IMR-90 (cell line): ENCODE data around the gene OR52I2. TPM values are rescaled to one million over a fixed set of nuclear protein-coding genes. Genes with fewer than 3 reads are reported as not detected.

Source experiments
- ATAC-seq: fragments of 200-7000 bp; cut with Tn5 transposase; 2 replicates; pipeline ENCODE4 v1.9.1; 2020; ENCODE audit warnings: low read depth, mild to moderate bottlenecking, moderate library complexity
- BruUV-seq: library from RNA; stranded (reverse); fragments of 400-500 nt; replicated peaks from 2 replicates; lab custom pipeline; 2021; lab: Mats Ljungman, UMichigan
- CTCF ChIA-PET: fragments of 300-600 bp; formaldehyde crosslinking; extraction: SDS; loops from one replicate; lab custom pipeline; 2021; ENCODE audit warnings: antibody characterized with exemption; lab: Yijun Ruan, JAX
- POLR2A ChIA-PET: fragments of 300-600 bp; sonication (Branson Sonifier 250); formaldehyde crosslinking; loops from one replicate; lab custom pipeline; 2022; ENCODE audit warnings: antibody characterized with exemption; ENCODE audit not compliant: unreplicated experiment; lab: Charles Lee
- DNase-seq: peaks from one replicate; pipeline ENCODE4 v3.0.0; 2013
- H2AFZ ChIP-seq: replicated peaks from 2 replicates; pipeline ENCODE3; 2013; ENCODE audit warnings: low read length, mild to moderate bottlenecking; ENCODE audit not compliant: poor library complexity
- H2AK5ac ChIP-seq: 2 replicates; pipeline ENCODE4 v1.6.1; 2013; ENCODE audit warnings: low read depth, low read length, inconsistent platforms
- H2AK9ac ChIP-seq: replicated peaks from 2 replicates; pipeline ENCODE3; 2013; ENCODE audit warnings: mild to moderate bottlenecking, low read depth, low read length, moderate library complexity; ENCODE audit not compliant: poor library complexity
- H2BK120ac ChIP-seq: 2 replicates; pipeline ENCODE4 v1.6.1; 2013; ENCODE audit warnings: low read depth, low read length, inconsistent platforms
- H2BK15ac ChIP-seq: 3 replicates; pipeline ENCODE4 v1.6.1; 2013; ENCODE audit warnings: low read depth, low read length, inconsistent platforms
- H2BK20ac ChIP-seq: 2 replicates; pipeline ENCODE4 v1.6.1; 2013; ENCODE audit warnings: low read depth, mild to moderate bottlenecking, inconsistent platforms, low read length, moderate library complexity
- H2BK5ac ChIP-seq: 2 replicates; pipeline ENCODE4 v1.6.1; 2013; ENCODE audit warnings: mild to moderate bottlenecking, low read depth, low read length, inconsistent platforms; ENCODE audit not compliant: poor library complexity, severe bottlenecking
- H3K14ac ChIP-seq: replicated peaks from 2 replicates; pipeline ENCODE4 v1.6.1; 2013; ENCODE audit warnings: low read depth, low read length, inconsistent platforms
- H3K18ac ChIP-seq: 2 replicates; pipeline ENCODE4 v1.6.1; 2013; ENCODE audit warnings: low read depth, low read length, control low read depth
- H3K23ac ChIP-seq: 2 replicates; pipeline ENCODE4 v1.6.1; 2013; ENCODE audit warnings: low read depth, low read length, inconsistent platforms
- H3K27ac ChIP-seq: 2 replicates; pipeline ENCODE4 v1.5.1; 2013; ENCODE audit warnings: mild to moderate bottlenecking, control low read depth, low read length; ENCODE audit not compliant: insufficient read depth
- H3K27me3 ChIP-seq: 2 replicates; pipeline ENCODE4 v1.6.1; 2013; ENCODE audit warnings: low read length; ENCODE audit not compliant: control insufficient read depth, insufficient read depth
- H3K36me3 ChIP-seq: 2 replicates; pipeline ENCODE4 v1.6.1; 2013; ENCODE audit warnings: low read length, mixed read lengths; ENCODE audit not compliant: control insufficient read depth, insufficient read depth
- H3K4ac ChIP-seq: 2 replicates; pipeline ENCODE4 v1.6.1; 2013; ENCODE audit warnings: low read depth, low read length, inconsistent platforms
- H3K4me1 ChIP-seq: 2 replicates; pipeline ENCODE4 v1.6.1; 2013; ENCODE audit warnings: low read length, mixed read lengths; ENCODE audit not compliant: control insufficient read depth, insufficient read depth
- H3K4me2 ChIP-seq: 2 replicates; pipeline ENCODE4 v1.6.1; 2013; ENCODE audit warnings: low read depth, mild to moderate bottlenecking, control low read depth, low read length, moderate library complexity
- H3K4me3 ChIP-seq: 2 replicates; pipeline ENCODE4 v1.5.1; 2013; ENCODE audit warnings: low read depth, mild to moderate bottlenecking, control low read depth, low read length, moderate library complexity; ENCODE audit not compliant: insufficient read depth
- H3K56ac ChIP-seq: 2 replicates; pipeline ENCODE4 v1.6.1; 2013; ENCODE audit warnings: low read length, inconsistent platforms; ENCODE audit not compliant: insufficient read depth; ENCODE audit errors: extremely low read depth
- H3K79me1 ChIP-seq, 2 experiments: 2 replicates each; pipeline ENCODE4 v1.6.1; 2013; ENCODE audit warnings: low read length in 2 of 2, inconsistent platforms in 1 of 2, low read depth in 1 of 2
- H3K9ac ChIP-seq: 2 replicates; pipeline ENCODE4 v1.6.1; 2013; ENCODE audit warnings: low read depth, low read length, control low read depth
- H3K9me1 ChIP-seq: 2 replicates; pipeline ENCODE4 v1.6.1; 2013; ENCODE audit warnings: low read length, inconsistent platforms; ENCODE audit not compliant: insufficient read depth
- H3K9me3 ChIP-seq: 2 replicates; pipeline ENCODE4 v1.6.1; 2013; ENCODE audit warnings: low read length; ENCODE audit not compliant: control insufficient read depth, insufficient read depth
- H4K20me1 ChIP-seq: 2 replicates; pipeline ENCODE4 v1.6.1; 2013; ENCODE audit warnings: low read length, inconsistent platforms; ENCODE audit not compliant: insufficient read depth
- H4K5ac ChIP-seq: 2 replicates; pipeline ENCODE4 v1.6.1; 2013; ENCODE audit warnings: mild to moderate bottlenecking, low read depth, low read length, control low read depth
- H4K8ac ChIP-seq, 2 experiments: 2 replicates each; pipeline ENCODE4 v1.6.1; 2013; ENCODE audit warnings: low read depth in 2 of 2, low read length in 2 of 2, control low read depth in 1 of 2, inconsistent platforms in 1 of 2
- H4K91ac ChIP-seq: 2 replicates; pipeline ENCODE4 v1.6.1; 2013; ENCODE audit warnings: low read depth, low read length, inconsistent platforms; ENCODE audit not compliant: insufficient read depth
- BHLHE40 ChIP-seq: fragments of 150-350 bp; IDR thresholded peaks from 2 replicates; pipeline ENCODE4 v1.6.1; 2016; ENCODE audit warnings: mild to moderate bottlenecking, low read depth, low read length
- CEBPB ChIP-seq: IDR thresholded peaks from 2 replicates; pipeline ENCODE4 v1.6.1; 2012; ENCODE audit warnings: low read depth, low read length, improper control_type of control experiment
- CHD1 ChIP-seq: IDR thresholded peaks from 2 replicates; pipeline ENCODE4 v1.6.1; 2012; ENCODE audit warnings: low read depth, low read length, improper control_type of control experiment
- CTCF ChIP-seq: conservative IDR thresholded peaks from 2 replicates; pipeline ENCODE4 v1.5.1; 2012; ENCODE audit warnings: mild to moderate bottlenecking, low read depth, low read length, improper control_type of control experiment
- FOS ChIP-seq: fragments of 150-350 bp; IDR thresholded peaks from 2 replicates; pipeline ENCODE4 v1.6.1; 2016; ENCODE audit warnings: low read depth, low read length
- MAZ ChIP-seq: IDR thresholded peaks from 2 replicates; pipeline ENCODE4 v1.6.1; 2012; ENCODE audit warnings: low read depth, mild to moderate bottlenecking, low read length, improper control_type of control experiment, moderate library complexity, borderline replicate concordance
- NFE2L2 ChIP-seq: fragments of 150-350 bp; IDR thresholded peaks from 2 replicates; pipeline ENCODE4 v1.6.1; 2016; ENCODE audit warnings: low read depth, mild to moderate bottlenecking, low read length
- POLR2A ChIP-seq: IDR thresholded peaks from 2 replicates; pipeline ENCODE4 v1.6.1; 2012; ENCODE audit warnings: mild to moderate bottlenecking, low read depth, low read length
- RAD21 ChIP-seq: IDR thresholded peaks from 2 replicates; pipeline ENCODE4 v1.6.1; 2012; ENCODE audit warnings: low read length, improper control_type of control experiment
- RCOR1 ChIP-seq: IDR thresholded peaks from 2 replicates; pipeline ENCODE4 v1.6.1; 2012; ENCODE audit warnings: mild to moderate bottlenecking, low read length, improper control_type of control experiment; ENCODE audit not compliant: insufficient replicate concordance
- SMC3 ChIP-seq: fragments of 150-350 bp; IDR thresholded peaks from 2 replicates; pipeline ENCODE4 v1.6.1; 2016; ENCODE audit warnings: low read depth, mild to moderate bottlenecking, antibody characterized with exemption, low read length, moderate library complexity
- USF2 ChIP-seq: fragments of 150-350 bp; IDR thresholded peaks from 2 replicates; pipeline ENCODE4 v1.6.1; 2017; ENCODE audit warnings: mild to moderate bottlenecking, antibody characterized with exemption, low read length, low read depth
- WGBS, 2 experiments: methylation state at CpG; one replicate each; pipeline versions ENCODE4 v1.1.5 to v1.1.7; 2013; ENCODE audit warnings: missing lambda C conversion rate in 2 of 2; ENCODE audit not compliant: insufficient read length in 1 of 2; ENCODE audit errors: extremely low coverage in 2 of 2; 5-methylcytosine and 5-hydroxymethylcytosine counted together
- dilution Hi-C: fragments of 300-500 bp; cut with HindIII; formaldehyde crosslinking; loops from one replicate; pipeline ENCODE4 v1.14.3; 2018; ENCODE audit warnings: low sequenced_read_pairs; ENCODE audit not compliant: unreplicated experiment
- in situ Hi-C: fragments of 300-500 bp; cut with MboI; formaldehyde crosslinking; loops from 3 replicates; pipeline ENCODE4 v1.14.3; 2019; ENCODE audit warnings: low sequenced_read_pairs, inconsistent platforms, mixed read lengths
- intact Hi-C: fragments of 100-400 bp; cut with micrococcal nuclease; formaldehyde crosslinking; loops from 2 replicates; pipeline ENCODE4 v1.10.0; 2022
- polyA plus RNA-seq, 3 experiments: library from polyadenylated mRNA; depleted of rRNA; stranded (reverse); fragments of >200 nt; gene quantifications; 2 replicates each; pipeline ENCODE4 v1.2.3, GENCODE V29; 2012; ENCODE audit warnings: low replicate concordance in 1 of 3
- total RNA-seq: library from RNA; depleted of rRNA; stranded (reverse); fragments of >200 nt; gene quantifications from 2 replicates; pipeline ENCODE4 v1.2.3, GENCODE V29; 2012

The OR52I2 gene
- total and polyA plus RNA-seq, 2 of the 4 experiments (the other 2 are of a cell fraction) = not detected

- TF ChIP-seq CTCF (no peak), MAZ (no peak), SMC3 (no peak)
Measured at GRCh38 chr11:4639931-4640330, 58.4 kb downstream of the OR52I2 start (continued).

GRCh38 chr11:4641501-4641900 lies 60.0 kb downstream of the OR52I2 start:
- POLR2A ChIA-PET = no interaction called here
- TF ChIP-seq CEBPB (no peak), CHD1 (no peak), FOS (no peak), RCOR1 (no peak), POLR2A (no peak), RAD21 (no peak), SMC3 (no peak), BHLHE40 (no peak), NFE2L2 (no peak), USF2 (no peak), MAZ (no peak), CTCF (no peak)

More at GRCh38 chr11:4641501-4641900, 60.0 kb downstream of the OR52I2 start:
- Histone ChIP-seq H4K91ac (no peak overlapping the region), H3K4me3 (no peak overlapping the region), H2AK5ac (no peak overlapping the region), H3K9ac (no peak overlapping the region), H3K9me1 (no peaks in the 10 kb centered on the region), H3K23ac (no peak overlapping the region), H3K14ac (no peak overlapping the region), H2AFZ (no peak overlapping the region), H2BK5ac (no peak overlapping the region), H3K27me3 (no peaks in the 10 kb centered on the region), H4K20me1 (no peaks in the 10 kb centered on the region), H2BK15ac (no peak overlapping the region), H4K5ac (no peak overlapping the region), H2BK120ac (no peak overlapping the region), H4K8ac (no peak overlapping the region), H3K18ac (no peak overlapping the region), H3K27ac (no peak overlapping the region), H2AK9ac (no peak overlapping the region), H3K79me1 (no peaks in the 10 kb centered on the region), H3K56ac (no peak overlapping the region), H2BK20ac (no peak overlapping the region), H3K4me2 (no peak overlapping the region), H3K4me1 (no peaks in the 10 kb centered on the region), H3K4ac (no peak overlapping the region), H3K9me3 (no peaks in the 10 kb centered on the region), H3K36me3 (no peaks in the 10 kb centered on the region)
- 77% methylated on average over 6 of the region's 7 CpGs; no CpG with 5 or more reads in 1 of the 2 experiments for WGBS, 2 experiments
- CTCF ChIA-PET = no interaction called here
- no TSS peak for BruUV-seq
- no peak for DNase-seq
- intact Hi-C loops = no loop called here
- dilution Hi-C loops = no loop called here
- in situ Hi-C loops = no loop called here
- no peak for ATAC-seq
